Measurements from ENCODE around the gene CEP76. TPM values are rescaled to one million over a fixed set of nuclear protein-coding genes. Genes with fewer than 3 reads are reported as not detected.
"Not testable (repeated sequence)": the region's sequence is repeated elsewhere in the genome, so short reads cannot be mapped to it uniquely, and the experiment has no call there.

CEP76 gene
- total RNA-seq, 2 donors from 2014 or later: 12.0 to 14.7 TPM

DNA sequence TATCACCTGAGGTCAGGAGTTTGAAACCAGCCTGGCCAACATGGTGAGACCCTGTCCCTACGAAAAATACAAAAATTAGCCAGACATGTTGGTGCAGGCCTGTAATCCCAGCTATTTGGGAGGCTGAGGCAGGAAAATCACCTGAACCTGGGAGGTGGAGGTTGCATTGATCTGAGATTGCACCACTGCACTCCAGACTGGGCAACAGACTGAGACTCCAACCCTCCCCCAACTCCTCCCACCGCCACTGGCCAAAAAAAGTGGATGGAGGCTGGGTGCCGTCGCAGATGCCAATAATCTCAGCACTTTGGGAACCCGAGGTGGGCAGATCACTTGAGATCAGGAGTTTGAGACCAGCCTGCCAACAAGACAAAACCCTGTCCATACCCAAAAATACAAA, 34.5 kb downstream of the CEP76 start:
- peaks cover 10% of the 10 kb centered on the region for H3K36me3 Mint-ChIP-seq (ENCODE audit: low read depth)
- H3K4me3 Mint-ChIP-seq: no peak overlapping the region
- no peaks in the 10 kb centered on the region for H3K27me3 Mint-ChIP-seq
- no peak for ATAC-seq (replicated peaks)
- H3K4me1 Mint-ChIP-seq: no peaks in the 10 kb centered on the region
- no peak overlapping the region for H3K27ac Mint-ChIP-seq
- H3K9me3 Mint-ChIP-seq: no peaks in the 10 kb centered on the region

DNA sequence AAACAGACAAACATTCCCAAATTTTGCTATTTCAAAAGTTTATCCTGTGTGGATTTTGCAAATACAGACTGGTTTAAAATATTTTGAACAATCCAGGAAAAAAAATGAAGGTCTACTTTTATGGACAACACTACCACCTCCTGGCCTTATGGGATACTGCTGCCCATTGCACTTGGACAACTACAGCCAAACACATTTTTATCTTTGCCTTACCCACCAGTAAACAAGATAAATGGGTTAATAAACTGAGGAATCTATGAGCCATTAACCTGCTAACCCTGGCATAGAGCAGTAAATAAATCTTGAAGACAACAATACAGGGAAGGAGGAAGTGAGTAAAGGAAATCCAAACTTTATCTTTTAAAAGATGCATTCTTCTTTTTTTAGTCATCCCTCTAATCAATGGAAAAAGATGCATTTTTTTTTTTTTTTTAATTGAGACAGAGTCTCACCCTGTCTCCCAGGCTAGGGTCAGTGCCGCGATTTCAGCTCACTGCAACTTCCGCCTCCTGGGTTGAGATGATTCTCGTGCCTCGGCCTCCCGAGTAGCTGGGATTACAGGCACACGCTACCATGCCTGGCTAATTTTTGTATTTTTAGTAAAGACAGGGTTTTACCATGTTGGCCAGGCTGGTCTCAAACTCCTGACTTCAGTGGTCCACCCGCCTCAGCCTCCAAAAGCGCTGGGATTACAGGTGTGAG, 42.5 kb downstream of the CEP76 start:
- no peaks in the 10 kb centered on the region for H3K9me3 Mint-ChIP-seq
- H3K36me3 Mint-ChIP-seq (ENCODE audit: low read depth): no peaks in the 10 kb centered on the region
- peaks cover 7% of the 10 kb centered on the region for H3K4me1 Mint-ChIP-seq
- no peak overlapping the region for H3K4me3 Mint-ChIP-seq
- no peak for ATAC-seq (replicated peaks)
- H3K27ac Mint-ChIP-seq: no peak overlapping the region
- no peaks in the 10 kb centered on the region for H3K27me3 Mint-ChIP-seq

DNA sequence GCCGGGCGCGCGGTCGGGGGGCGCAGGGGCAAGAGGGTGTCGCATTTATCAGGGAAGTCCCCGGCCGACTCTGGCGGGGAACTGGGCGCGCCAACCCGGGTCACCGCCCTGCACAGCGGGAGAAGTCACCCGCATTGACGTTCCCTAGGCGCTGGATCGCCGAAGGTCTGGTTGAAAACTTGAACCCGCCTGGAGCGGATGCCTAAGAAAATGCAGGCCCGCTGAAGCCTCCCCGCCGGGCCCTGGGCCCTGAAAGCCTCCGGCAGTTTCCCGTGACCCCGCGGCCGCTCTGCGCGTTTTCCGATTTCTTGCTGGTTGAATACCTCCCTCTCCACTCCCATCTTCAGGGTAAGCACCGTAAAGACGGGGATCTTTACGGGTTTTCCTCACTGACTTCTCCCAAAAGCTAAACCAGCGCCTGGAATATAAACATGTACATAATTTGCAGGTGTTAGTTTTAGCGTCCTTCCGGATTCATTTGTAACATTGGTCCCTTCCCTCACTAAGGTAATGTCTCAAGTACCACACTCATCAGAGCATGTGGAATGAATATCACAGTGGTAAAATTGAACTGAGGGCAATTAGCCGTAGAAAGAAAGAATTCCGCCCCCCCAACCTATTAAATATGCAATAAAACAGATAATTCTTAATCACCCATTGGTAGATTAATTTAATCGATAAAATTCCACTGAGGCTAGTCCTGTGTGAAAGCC, 43.9 kb downstream of the CEP76 start:
- no peaks in the 10 kb centered on the region for H3K27me3 Mint-ChIP-seq
- ATAC-seq (replicated peaks): peak; percentile 17
- H3K9me3 Mint-ChIP-seq: no peaks in the 10 kb centered on the region
- peak overlapping the region; percentile 59 for H3K4me3 Mint-ChIP-seq
- peaks cover 7% of the 10 kb centered on the region for H3K4me1 Mint-ChIP-seq
- H3K27ac Mint-ChIP-seq: no peak overlapping the region
- no peaks in the 10 kb centered on the region for H3K36me3 Mint-ChIP-seq (ENCODE audit: low read depth)

DNA sequence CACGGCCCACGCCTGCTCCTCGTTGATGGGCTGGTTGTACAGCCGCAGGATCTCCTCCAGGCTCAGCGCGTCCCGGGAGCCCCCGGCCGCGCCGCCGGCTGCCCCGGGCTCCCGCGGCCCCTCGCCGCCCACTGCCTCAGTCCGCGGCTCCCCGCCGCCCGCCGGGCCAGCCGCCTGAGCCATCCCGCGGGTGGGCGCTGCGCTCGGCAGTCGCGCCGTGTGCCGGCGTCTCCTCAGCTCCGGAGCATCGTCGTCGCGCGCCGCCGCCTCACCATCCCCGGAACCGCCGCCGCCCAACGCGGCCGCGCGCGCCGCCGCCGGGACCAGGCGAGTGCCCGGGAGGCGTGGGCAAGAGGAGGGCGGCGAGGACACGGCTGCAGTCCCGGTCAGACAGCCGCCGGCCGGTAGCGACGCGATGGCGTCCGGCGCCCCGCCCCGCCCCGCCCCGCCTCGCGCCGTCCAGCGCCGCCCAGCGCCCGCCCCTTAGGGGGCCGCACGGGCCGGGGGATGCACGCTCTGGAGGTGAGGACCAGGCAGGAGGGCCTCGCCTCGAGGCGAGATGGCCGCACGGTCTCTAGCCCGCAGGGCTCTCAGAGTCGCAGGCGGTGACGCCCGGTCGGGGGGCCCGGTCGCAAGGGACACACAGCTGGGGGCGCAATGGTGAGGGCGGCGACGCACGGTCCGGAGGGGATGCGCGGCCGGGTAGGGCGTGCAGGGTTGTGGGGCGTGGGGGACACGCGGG, 44.7 kb downstream of the CEP76 start, which contains the start of gene SPIRE1:
Gene SPIRE1 (minus strand): TSS at position 424 of the 742 bp plus-strand sequence. CDS start 241 bp downstream, at position 183.
- no peak within 1 kb of the TSS for H3K27ac Mint-ChIP-seq
- H3K27me3 Mint-ChIP-seq: no peaks in the 10 kb centered on the region
- H3K4me1 Mint-ChIP-seq: peaks cover 14% of the 10 kb centered on the region
- peak; percentile 66 for ATAC-seq (replicated peaks)
- H3K4me3 Mint-ChIP-seq: peak within 1 kb of the TSS; percentile 67
- no peaks in the 10 kb centered on the region for H3K36me3 Mint-ChIP-seq (ENCODE audit: low read depth)
- H3K9me3 Mint-ChIP-seq: no peaks in the 10 kb centered on the region

DNA sequence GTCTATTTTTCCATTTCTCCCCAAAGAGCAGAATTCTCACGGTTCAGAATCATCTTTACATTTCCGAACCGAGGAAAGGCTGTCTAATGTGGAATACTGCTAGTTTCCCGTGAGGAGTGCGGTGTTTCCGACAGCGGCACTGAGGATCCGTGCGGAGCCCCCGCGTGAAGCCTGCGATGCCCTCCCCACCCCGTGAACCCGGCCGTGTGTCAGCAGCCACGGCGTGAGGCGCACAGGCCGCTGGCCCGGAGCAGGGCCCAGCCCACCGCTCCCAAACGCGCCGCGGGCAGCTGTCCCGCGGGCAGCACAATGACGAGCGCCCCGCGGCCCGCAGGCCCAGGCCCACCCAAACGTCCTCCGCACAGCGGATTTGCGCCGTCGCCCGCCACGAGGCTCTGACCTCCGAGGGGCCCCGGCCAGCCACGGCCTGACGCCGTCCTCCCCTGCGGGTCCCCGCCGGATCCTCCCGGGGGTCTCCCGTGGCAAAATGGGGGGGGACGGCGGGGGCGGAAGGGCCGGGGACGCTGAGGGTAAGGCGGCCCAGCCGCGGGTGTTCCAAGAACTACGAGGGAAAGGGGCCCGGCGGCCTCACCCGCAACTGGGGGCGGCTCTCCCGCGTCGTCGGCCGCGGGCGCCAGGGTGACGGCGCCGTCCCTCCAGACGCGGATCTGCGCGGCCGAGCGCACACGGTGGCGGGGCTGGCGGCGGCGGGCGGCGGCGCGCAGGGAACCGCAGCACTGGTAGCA, 45.4 kb downstream of the CEP76 start:
- Mint-ChIP-seq H3K4me1 (peaks cover 17% of the 10 kb centered on the region), H3K9me3 (no peaks in the 10 kb centered on the region), H3K27me3 (no peaks in the 10 kb centered on the region), H3K36me3 (ENCODE audit: low read depth) (no peaks in the 10 kb centered on the region), H3K4me3 (peak overlapping the region; percentile 67), H3K27ac (no peak overlapping the region)
- ATAC-seq (replicated peaks): peak; percentile 47

DNA sequence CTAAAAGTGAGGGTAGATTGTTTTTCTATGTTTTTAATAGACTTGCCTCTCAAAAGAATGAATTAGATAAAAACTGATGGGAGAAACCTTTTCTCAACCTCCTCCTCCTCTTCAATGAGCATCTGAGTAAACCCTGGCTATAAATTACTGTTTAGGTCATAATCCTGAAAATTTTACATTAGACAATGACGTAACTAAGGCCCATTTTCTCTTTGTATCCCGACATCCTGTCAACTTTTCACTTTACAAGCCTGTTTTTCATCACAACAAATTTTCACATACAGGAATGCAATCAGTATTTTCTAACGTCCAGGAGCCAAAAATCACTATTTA, 46.0 kb downstream of the CEP76 start:
- Mint-ChIP-seq H3K27me3 (peaks cover 2% of the 10 kb centered on the region), H3K27ac (no peak overlapping the region), H3K4me1 (peaks cover 17% of the 10 kb centered on the region), H3K4me3 (peak overlapping the region; percentile 67), H3K9me3 (no peaks in the 10 kb centered on the region), H3K36me3 (ENCODE audit: low read depth) (no peaks in the 10 kb centered on the region)
- ATAC-seq (replicated peaks): no peak

DNA sequence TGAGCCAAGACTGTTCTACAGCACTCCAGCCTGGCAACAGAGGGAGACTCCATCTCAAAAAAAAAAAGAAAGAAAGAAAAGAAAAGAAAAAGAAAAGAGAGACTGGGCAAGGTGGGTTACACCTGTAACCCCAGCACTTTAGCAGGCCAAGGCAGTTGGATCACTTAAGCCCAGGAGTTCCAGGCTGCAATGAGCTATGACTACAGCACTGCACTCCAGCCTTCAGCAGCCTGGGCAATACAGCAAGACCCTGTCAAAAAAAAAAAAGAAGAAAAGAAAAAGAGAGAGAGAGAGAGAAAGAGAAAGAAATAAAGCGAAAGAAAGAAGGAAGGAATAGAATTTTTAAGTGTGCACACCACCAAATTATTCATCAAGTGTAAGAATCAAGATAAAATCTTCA, 47.6 kb downstream of the CEP76 start:
- no peaks in the 10 kb centered on the region for H3K36me3 Mint-ChIP-seq (ENCODE audit: low read depth)
- H3K4me3 Mint-ChIP-seq: peak overlapping the region; percentile 26
- no peak for ATAC-seq (replicated peaks)
- no peak overlapping the region for H3K27ac Mint-ChIP-seq
- H3K9me3 Mint-ChIP-seq: no peaks in the 10 kb centered on the region
- peaks cover 3% of the 10 kb centered on the region for H3K27me3 Mint-ChIP-seq
- H3K4me1 Mint-ChIP-seq: peaks cover 17% of the 10 kb centered on the region

DNA sequence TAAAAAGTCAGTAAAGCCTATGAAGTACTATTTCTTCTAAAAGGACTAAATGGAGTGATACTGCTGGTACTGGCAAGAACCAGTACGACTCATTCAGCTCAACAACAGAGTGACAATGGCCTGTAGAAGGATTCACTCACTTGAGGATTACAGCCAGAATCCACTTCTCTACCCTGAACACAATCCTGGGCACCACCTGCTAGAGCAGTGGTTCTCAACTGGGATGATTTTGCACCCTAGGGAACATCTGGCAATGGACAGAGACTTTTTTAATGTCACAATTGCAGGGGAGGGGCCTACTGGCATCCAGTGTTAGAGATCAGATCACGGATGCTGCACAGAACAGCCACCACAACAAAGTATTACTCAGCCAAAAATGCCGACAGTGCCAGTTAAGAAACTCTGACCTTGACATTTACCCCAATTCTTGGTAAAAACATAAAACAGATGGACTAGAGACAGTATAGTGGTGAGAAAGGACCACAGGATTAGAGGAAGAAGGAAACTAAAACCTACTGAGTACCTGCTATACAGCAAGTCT, 49.6 kb downstream of the CEP76 start:
- Mint-ChIP-seq H3K4me3 (peak overlapping the region; percentile 46), H3K27me3 (peaks cover 3% of the 10 kb centered on the region), H3K4me1 (peaks cover 10% of the 10 kb centered on the region), H3K9me3 (no peaks in the 10 kb centered on the region), H3K36me3 (ENCODE audit: low read depth) (no peaks in the 10 kb centered on the region), H3K27ac (peak overlapping the region; percentile 20)
- ATAC-seq (replicated peaks): peak; percentile 73

DNA sequence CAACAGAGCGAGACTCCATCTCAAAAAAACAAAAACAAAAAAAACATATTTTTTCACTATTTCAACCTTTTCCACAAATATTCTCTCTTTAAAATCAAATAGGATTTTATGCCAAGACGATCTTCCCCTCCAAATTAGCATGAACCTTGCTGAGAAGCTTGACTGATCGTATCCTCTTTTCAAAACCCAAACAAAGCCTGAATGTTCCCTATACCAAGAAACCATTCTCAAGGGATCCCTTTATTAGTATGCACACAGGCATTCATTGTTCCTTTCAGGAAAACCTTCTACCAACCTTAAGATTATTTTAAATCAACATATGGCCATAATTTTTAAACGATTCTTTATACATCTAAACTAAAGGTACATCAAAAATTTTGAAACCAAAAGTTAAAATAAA, 50.9 kb downstream of the CEP76 start:
- Mint-ChIP-seq H3K27me3 (peaks cover 3% of the 10 kb centered on the region), H3K4me1 (peaks cover 10% of the 10 kb centered on the region)
- no peak for ATAC-seq (replicated peaks)

DNA sequence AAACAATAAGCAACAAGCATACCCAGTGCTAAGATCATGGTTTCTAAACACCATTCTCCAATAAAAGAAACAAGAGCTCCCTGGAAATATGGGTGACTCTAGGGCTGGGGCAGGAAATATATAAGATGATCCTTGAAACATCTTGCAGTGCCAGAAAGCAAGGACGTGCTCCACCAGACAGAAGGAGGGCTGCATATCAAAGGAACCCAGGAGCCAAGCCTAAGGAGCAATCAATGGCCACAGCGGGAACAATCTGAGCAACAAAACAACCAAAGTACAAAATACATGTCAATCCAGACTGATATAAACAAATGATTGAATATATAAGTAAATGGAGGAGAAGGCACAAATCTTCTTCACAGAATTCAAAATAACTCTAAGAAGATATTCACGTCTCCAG, 54.8 kb downstream of the CEP76 start:
- H3K4me1 Mint-ChIP-seq: peaks cover 3% of the 10 kb centered on the region
- peak overlapping the region; percentile 9 for H3K27ac Mint-ChIP-seq
- peaks cover 11% of the 10 kb centered on the region for H3K27me3 Mint-ChIP-seq
- no peaks in the 10 kb centered on the region for H3K9me3 Mint-ChIP-seq
- no peak for ATAC-seq (replicated peaks)
- no peaks in the 10 kb centered on the region for H3K36me3 Mint-ChIP-seq (ENCODE audit: low read depth)
- H3K4me3 Mint-ChIP-seq: no peak overlapping the region

More for the DNA sequence above, 50.9 kb downstream of the CEP76 start:
- Mint-ChIP-seq H3K4me3 (no peak overlapping the region), H3K9me3 (no peaks in the 10 kb centered on the region), H3K36me3 (ENCODE audit: low read depth) (no peaks in the 10 kb centered on the region), H3K27ac (no peak overlapping the region)

DNA sequence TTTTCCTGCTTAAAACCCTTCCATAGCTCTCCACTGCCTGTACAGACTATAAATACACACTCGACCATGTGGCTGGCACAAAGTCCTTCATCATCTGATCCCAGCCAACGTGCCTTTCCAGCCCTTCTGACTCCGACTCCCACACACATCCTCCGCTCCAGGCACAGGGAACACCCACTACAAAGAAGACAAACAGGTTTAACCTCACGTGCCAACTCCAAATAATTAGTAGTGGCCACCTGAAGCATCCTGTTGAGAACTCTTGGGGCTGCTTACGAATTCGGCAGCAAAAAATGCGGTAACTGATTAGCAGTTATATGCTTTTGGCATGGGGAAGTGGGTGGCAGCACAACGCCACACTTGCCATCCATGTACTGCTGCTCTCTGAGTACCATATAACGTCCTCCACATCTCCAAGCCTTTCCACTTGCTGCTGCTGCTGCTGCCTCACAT, 56.7 kb downstream of the CEP76 start:
- no peaks in the 10 kb centered on the region for H3K36me3 Mint-ChIP-seq (ENCODE audit: low read depth)
- H3K4me1 Mint-ChIP-seq: no peaks in the 10 kb centered on the region
- H3K4me3 Mint-ChIP-seq: no peak overlapping the region
- H3K27me3 Mint-ChIP-seq: peaks cover 11% of the 10 kb centered on the region
- H3K9me3 Mint-ChIP-seq: no peaks in the 10 kb centered on the region
- ATAC-seq (replicated peaks): no peak
- H3K27ac Mint-ChIP-seq: no peak overlapping the region

DNA sequence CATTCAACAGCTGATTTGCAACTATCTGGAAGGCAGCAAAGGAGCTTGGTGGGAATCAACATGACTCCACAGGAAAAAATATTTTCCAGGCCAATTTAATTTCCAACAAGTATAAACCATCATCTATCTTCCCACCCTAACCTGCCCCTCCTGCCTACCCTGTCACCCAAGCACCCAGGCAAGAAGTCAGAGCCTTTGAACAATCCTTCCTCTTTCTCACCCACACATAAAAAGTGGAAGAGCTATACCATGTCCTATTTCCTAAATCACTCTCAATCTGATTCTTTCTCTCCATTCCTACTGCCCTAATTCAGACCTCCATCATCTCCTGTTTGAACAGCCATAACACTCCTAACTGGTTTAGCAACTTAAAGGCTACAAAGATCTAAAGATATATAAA, 57.3 kb downstream of the CEP76 start:
- ATAC-seq (replicated peaks): no peak
- Mint-ChIP-seq H3K9me3 (no peaks in the 10 kb centered on the region), H3K27me3 (peaks cover 11% of the 10 kb centered on the region), H3K36me3 (ENCODE audit: low read depth) (no peaks in the 10 kb centered on the region), H3K4me3 (no peak overlapping the region), H3K4me1 (no peaks in the 10 kb centered on the region), H3K27ac (no peak overlapping the region)

DNA sequence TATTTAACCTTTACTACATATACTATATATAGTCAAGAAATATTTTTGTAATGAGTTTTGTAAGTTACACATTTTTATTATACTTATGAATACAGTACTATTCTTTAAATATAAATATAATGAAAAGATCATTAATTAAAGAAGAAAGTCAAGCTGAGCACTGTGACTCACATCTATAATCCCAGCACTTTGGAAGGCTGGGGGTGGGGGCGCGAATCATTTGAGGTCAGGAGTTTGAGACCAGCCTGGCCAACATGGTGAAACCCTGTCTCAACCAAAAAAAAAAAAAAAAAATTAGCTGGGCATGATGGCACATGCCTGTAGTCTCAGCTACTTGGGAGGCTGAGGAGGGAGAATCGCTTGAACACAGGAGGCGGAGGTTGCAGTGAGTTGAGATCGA, 58.8 kb downstream of the CEP76 start:
- not testable (repeated sequence) for H3K4me3 Mint-ChIP-seq; H3K27ac Mint-ChIP-seq; H3K36me3 Mint-ChIP-seq (ENCODE audit: low read depth); ATAC-seq (replicated peaks); H3K4me1 Mint-ChIP-seq; H3K9me3 Mint-ChIP-seq
- H3K27me3 Mint-ChIP-seq: peaks cover 11% of the 10 kb centered on the region

DNA sequence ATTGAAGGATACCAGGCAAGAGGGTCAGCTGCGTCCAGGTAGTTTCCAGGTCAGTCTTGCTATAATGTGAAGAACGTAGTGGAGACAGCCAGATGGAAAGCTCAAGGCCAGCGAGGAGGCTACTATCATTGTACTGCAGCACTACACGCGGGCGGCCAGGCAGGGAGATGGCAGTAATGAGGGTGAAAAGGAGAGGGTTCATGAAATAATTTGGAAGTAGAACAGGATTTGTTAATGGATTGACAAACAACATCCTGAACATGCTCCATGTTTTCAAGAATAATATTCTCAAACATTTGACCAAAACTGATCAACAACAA, 61.7 kb downstream of the CEP76 start:
- Mint-ChIP-seq H3K27me3 (peaks cover 11% of the 10 kb centered on the region), H3K9me3 (no peaks in the 10 kb centered on the region), H3K36me3 (ENCODE audit: low read depth) (no peaks in the 10 kb centered on the region), H3K4me3 (no peak overlapping the region), H3K4me1 (peaks cover 4% of the 10 kb centered on the region), H3K27ac (no peak overlapping the region)
- no peak for ATAC-seq (replicated peaks)
